Measurements from ENCODE around the gene PRKAG3.

DNA sequence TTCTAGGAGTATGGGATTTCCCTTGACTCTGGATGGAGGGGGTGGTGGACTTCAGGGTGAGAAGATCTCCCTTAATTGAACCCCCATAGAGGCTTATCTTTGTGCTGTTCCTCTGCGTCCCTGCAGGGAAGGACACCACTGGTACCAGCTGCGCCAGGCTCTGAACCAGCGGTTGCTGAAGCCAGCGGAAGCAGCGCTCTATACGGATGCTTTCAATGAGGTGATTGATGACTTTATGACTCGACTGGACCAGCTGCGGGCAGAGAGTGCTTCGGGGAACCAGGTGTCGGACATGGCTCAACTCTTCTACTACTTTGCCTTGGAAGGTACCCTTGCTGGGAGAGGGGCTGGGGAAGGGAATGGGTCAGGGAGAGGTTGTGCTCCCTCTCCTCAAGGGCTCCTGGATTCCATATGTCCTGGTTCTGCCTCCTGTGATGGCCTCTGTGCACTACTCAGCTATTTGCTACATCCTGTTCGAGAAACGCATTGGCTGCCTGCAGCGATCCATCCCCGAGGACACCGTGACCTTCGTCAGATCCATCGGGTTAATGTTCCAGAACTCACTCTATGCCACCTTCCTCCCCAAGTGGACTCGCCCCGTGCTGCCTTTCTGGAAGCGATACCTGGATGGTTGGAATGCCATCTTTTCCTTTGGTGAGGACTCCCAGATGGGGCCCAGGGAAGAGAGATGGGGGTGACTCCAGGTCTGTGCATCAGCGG, 19.3 kb downstream of the PRKAG3 start:
- no peak for TF ChIP-seq EP300 (IDR thresholded peaks at IDR 0.05)
- TF ChIP-seq, protein P1, sequence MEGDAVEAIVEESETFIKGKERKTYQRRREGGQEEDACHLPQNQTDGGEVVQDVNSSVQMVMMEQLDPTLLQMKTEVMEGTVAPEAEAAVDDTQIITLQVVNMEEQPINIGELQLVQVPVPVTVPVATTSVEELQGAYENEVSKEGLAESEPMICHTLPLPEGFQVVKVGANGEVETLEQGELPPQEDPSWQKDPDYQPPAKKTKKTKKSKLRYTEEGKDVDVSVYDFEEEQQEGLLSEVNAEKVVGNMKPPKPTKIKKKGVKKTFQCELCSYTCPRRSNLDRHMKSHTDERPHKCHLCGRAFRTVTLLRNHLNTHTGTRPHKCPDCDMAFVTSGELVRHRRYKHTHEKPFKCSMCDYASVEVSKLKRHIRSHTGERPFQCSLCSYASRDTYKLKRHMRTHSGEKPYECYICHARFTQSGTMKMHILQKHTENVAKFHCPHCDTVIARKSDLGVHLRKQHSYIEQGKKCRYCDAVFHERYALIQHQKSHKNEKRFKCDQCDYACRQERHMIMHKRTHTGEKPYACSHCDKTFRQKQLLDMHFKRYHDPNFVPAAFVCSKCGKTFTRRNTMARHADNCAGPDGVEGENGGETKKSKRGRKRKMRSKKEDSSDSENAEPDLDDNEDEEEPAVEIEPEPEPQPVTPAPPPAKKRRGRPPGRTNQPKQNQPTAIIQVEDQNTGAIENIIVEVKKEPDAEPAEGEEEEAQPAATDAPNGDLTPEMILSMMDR (IDR thresholded peaks at IDR 0.05): no peak
- TF ChIP-seq POLR2AphosphoS5 (IDR thresholded peaks at IDR 0.05): no peak
- no peak for TF ChIP-seq POLR2A (IDR thresholded peaks at IDR 0.05)
